Uterus (tissue), 2 donors: ENCODE measurements around the gene ALPI.

ENCODE experiments used
- CTCF ChIP-seq, 4 experiments: fragments of 200-600 bp in 2 of 4; fragments of 450-650 bp in 2 of 4; sonication (generic) in 2 of 4; IDR thresholded peaks; one replicate each; pipeline ENCODE4 v1.5.1; 2016 to 2019; ENCODE audit warnings: antibody characterized with exemption in 4 of 4, mild to moderate bottlenecking in 2 of 4, moderate library complexity in 1 of 4
- POLR2A ChIP-seq, 2 donors: fragments of 450-650 bp; IDR thresholded peaks; one replicate each; pipeline ENCODE4 v1.6.1; 2016; ENCODE audit warnings: antibody characterized with exemption in 2 of 2, mild to moderate bottlenecking in 1 of 2, moderate library complexity in 1 of 2

GRCh38 chr2:232487385-232488096 is 31.6 kb downstream of the ALPI start, which contains the start of gene ECEL1:
- no peak for TF ChIP-seq POLR2A (IDR thresholded peaks at IDR 0.05)
- TF ChIP-seq CTCF (IDR thresholded peaks at IDR 0.05): no peak
